Inflammatory macrophage treated with lipopolysaccharide for 1 hour (primary cell): Measurements from ENCODE around the gene TBC1D5.
A peak's percentile ranks its signal among the peaks of the same experiment; 100 is the strongest.

Source experiments
- DNase-seq, 2 donors: peaks; one replicate each; pipeline ENCODE4 v3.0.0-alpha.2; 2020 to 2022

TBC1D5 gene

DNA sequence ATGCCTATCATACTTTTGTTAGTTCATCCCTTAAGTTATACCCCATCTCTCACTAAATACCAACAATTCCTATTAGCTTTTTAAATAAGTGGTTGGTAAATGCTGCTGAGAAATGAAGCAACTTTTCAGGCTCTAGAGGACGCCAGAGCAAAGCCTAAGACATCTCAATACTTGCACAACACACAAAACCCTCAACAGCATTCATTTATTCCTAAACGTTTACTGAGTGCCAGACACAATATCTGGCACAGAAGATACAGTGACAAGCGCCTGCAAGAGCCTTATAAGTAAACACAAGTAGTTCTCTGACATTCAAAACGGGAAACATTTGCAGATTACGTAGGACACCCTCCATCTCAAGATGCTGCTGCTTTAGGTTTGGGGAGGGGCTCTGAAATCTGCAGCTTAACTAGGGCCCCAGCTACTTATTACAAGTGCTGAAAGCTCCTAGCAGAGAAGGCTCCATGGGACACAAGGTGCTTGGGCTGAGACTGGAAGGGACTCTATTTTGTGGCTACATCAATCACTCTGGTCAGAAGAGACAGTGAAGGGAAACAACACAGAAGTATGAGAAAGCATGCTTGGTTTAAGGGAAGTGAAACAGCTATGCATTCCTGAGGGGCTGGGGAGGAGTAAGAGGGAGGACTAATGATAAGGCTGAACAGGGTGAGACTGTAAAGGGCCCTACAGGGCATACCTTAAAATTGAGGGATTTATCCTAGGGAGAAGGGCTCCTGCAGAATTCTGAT lies 546.4 kb downstream of the TBC1D5 start:
- peak in 1 of 2 donors; percentile 22 for DNase-seq

DNA sequence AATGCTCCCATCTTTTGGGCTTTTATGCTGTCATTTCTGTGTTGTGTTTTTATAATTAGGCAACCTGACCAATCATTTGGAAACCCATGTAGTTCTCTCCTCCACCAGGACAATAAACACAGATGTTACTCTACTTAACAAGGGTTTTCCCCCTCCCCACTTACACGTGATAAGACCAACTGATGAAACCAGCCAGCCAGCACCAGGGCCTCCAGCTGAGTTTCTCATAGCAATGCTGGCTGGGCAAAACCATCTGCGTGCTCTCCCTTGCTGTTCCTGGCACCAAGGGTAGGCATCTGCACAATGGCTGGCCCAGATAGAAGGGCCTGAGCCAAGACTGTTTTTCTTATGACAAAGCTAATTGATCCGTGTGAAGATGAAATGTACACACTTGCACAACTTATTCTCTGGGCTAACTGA lies 547.2 kb downstream of the TBC1D5 start:
- DNase-seq = peak; percentile 41 to 52

DNA sequence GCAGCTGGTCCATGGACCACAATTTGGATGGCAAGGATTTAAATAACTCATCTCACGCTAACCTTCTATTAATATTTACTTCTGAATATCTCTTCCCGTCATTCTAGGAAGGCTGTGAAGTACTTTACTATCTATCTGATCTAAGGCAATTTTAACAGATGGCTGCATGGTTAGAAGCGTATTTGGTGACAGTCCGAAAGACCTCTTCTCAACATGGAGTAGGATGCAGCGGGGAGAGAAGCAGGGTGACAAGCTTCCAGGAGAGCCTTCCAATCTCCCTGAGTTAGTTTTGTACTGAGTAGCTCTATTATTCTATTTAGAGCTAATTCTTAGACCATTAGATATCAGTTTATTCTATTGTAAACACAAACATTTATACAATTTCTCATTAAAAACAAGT lies 548.3 kb downstream of the TBC1D5 start:
- no peak for DNase-seq

DNA sequence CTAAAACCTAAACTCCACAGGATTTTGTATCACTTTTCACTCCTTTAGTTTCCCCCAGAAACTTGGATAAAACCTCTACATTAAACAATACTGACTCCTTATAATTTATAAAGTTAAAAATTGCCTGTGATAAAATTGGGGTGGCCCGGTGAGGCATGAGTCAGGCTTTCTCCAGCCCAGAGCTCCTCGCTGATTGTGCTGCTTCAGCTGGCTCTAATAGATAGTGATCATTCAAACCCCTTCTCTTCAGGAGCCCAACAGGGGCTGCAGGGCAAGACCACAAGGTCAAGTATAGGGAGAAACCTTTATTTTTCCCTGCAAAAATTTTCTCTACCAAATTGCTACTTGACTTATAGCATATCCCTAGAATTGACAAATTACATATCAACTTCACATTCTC lies 549.4 kb downstream of the TBC1D5 start:
- no peak for DNase-seq

DNA sequence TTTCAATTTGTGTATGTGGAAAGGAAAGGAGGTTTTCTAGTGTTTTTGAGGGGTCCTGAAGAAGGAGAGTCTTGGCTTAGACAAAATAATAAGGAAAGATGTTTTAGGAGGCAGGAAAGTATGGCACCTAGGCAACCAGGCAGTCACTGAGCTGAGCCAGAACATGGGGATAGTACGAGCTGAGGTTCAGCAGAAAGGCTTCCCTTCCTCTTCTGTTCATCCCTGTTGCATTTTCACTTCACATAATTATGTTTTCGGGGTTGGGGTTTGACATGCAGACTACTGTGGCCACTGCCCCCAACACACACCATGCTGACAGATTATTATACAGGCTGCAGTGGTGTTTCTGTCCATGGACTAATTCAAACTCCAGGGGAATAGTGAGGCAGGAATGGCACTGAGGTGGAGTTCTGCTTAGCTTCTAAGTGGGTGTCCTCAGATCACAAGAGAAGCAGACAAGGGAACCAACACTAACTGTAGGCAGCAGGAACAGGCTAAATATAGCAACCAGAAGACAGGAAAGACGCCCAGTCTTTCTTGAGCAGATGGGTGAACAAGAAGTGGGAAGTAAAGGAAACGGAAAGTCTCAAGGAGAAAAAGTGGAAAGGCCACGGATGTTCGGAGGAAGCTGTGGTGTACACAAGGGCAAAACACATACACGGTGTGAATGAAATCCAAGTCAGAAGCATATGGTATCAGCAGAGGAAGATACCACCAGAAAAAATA lies 551.9 kb downstream of the TBC1D5 start:
- peak; percentile 66 to 87 for DNase-seq

DNA sequence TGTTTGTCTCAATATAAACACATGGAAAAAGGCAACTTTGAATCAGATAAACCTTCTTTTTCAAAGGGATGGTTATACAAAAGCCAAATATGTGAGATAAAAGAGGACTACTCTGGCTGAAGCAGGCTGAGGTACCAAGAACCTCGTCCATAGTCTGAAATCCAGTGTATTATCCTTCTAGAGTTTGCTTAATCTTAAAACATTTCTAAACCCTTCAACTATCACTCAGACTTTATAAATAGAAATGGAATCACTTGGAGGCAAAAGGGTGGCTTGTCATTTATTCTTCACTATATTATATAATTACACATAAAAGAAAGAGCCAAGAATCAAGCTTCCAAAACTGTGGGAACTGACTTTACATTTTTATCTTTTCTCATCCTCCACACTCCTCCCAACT lies 554.1 kb downstream of the TBC1D5 start:
- no peak for DNase-seq

DNA sequence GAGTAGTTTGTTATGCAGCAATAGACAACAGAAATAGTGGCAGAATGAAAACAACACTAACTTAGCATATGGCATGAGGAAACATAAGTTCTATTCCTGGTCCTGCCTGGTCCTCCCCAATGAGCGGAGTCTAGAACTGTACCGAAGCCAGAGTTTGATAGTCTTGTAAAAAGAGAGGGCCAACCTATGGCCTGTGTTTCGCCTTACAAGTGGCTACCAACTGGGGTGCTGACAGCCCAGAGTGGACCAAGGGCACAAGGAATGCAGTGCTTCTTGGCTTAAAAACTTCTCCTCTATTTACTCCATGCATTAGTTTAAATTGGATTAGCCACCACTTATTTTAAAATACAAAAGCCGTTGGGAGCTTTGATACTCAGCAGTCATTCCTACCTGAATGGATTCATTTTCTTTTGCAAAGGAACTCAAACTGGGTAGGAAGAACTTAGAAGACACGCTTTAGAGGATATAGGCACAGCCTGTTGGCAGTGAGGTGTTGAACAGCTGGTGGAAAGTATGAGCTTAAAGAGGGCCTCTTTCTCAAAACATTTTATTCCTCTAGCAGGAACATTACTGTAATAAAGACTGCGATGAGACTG lies 554.7 kb downstream of the TBC1D5 start:
- DNase-seq = no peak

DNA sequence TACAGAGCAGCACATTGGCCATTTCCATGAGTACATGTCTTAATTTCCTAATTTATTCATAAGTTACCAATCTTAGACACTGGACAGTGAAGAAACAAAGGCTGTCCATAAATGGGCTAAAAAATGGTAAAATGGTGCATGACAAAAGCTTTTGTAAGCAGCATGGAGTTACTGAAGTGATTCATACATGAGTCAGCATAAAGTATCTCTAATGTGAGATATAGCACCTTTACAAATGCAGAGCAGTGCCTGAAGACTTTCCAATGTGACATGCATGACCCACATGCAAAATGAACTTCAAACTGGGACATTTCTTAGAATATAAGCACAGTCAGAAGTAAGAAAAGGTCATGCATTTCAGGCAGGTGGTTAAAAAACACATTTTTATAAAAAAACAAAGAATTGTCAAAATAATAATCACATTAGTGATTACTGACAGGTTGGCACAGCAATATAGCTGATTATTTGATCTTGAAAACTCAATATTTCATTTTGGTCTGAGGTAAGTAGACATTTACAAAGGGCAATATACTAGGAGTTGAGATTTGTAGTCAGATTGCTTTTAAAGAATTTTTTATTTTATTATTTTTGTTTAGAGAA lies 558.4 kb downstream of the TBC1D5 start:
- no peak for DNase-seq

DNA sequence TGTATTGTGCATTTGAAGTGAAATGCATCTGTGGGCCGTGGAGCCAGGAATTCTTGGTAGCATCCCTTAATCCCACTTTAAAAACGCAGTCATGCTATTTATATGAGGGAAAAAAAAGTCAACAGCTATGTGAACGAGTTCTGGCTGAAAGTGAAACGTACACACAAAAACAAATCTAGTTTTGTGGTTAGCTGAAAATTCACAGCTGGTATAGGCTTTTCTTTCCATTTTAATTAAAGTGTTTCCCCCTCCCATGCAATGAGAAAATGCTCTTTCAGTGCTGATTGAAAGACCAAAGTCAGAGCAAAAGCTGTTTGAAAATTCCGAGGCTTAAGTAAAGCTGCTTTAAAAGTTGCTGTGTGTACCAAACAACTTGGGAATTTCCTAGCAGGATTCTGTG lies 560.3 kb downstream of the TBC1D5 start:
- DNase-seq = no peak

DNA sequence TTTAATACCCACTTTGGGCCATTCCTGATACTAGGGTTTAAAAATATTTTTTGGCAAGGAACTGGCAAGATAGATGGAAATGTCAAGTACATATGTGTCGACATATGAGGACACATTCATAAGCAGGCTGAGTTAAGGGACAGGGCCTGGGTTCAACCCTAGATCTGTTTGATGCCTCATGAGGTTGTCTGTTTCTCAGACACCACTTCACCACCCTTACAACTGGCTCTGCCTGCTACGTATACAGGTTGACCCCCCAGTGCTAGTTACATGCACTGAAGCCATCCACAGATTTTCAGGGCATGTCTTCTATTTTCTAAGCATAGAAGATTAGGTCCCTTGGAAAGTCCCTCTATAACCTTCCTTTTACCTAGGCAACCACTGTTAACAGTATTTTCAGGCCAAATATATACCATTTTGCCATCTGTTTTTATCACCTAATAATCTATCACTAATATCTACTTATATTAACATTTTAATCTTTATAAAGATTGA lies 561.0 kb downstream of the TBC1D5 start:
- DNase-seq = no peak

DNA sequence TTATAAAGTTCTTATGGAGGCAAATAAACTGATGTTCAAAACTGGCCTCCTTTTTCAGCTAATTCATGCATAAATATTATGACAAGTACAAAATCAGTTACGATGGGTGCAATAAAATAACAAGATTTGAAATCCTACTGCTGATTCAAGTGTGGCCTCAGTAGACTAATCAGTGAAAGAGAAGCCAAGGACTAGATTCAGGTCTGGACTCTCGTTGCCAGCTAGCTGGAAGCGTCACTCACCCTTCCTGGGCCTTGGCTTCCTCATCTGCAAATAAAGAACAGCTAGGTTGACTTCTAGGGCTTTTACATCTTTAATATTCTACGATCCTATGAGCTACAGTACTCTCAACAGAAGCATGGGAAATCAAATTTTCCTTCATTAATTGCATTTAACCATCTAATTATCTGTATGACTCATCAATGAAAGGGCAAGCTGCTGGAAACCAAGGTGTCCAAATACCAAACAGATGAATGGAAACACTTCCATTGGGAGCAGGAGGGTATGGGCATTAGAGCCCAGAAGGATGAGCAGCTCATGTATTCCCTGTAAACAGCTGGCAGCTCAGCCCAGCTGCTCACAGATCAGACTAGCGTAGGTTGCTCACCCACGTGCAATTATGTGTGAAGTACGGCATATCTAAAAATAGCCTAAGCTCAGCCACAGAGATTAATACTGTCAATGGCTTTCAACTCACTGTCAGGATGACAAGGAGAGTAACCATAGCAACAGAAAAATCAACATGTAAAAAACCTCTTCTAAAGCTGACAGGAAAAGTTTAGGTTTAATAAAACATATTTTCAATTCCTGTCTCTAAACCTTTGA lies 562.8 kb downstream of the TBC1D5 start:
- DNase-seq = no peak

DNA sequence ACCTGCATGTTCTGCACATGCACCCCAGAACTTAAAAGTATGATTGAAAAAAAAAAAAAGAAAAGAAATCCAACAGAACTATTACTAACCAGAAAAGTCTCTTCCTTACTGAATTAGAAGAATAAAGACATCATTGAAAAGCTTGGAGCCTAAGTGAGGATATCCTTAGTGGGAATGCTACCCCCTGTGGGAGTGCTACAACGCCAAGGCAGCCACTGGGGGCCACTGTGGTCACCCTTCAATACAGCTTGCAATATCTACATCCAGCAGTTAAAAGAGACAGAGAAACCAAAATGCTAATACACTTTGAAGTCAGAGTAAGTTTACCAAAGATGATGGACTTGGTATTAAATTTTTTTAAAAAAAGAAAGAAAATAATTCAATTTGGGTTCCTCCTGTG lies 565.7 kb downstream of the TBC1D5 start:
- no peak for DNase-seq

DNA sequence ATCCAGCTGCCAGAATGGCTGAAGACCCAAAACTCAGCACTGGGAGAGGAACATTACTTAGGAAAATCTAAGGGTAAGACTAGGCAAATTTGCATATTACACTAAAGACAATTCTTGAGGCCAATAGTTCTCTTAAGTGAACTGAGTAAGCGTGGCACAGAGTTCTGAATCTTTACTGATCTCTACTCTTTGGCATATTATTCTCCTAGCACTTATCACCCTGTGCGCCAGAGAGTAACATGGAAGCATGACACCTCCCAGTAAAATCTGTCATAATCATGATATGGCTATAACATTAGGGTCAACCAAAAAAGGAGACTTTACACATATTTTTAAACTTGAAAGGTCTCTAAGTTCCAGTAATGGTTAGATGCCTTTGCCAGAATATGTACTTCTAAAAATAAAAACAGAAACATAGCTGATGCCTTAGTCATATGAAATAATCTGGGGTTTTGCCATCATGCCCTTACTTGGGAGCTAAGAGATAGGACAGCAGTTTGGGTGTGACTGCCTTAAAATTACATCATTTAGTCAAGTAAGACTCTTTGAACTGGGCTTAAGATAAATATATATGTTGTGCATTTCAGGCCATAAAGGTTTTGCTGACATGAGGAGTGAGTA lies 567.1 kb downstream of the TBC1D5 start:
- DNase-seq = no peak

DNA sequence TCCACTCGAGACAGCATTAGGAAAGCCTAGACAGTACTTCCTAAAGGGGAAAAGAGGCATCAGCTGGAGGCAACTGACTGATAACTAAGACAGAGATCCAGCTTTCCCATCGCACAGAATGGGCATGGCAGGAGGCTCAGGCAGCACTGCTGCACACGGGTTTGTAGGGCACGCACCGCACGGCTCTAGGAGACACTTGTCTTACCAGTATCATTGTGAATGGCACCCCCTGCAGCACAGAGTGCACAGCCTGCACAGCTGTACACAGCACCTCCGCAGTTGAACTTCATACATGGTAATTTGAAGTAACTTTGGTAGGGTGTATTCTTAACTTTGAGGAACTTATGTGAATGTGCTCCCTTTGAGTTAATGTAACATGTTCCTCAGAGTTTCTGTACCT lies 576.1 kb downstream of the TBC1D5 start:
- DNase-seq = no peak

DNA sequence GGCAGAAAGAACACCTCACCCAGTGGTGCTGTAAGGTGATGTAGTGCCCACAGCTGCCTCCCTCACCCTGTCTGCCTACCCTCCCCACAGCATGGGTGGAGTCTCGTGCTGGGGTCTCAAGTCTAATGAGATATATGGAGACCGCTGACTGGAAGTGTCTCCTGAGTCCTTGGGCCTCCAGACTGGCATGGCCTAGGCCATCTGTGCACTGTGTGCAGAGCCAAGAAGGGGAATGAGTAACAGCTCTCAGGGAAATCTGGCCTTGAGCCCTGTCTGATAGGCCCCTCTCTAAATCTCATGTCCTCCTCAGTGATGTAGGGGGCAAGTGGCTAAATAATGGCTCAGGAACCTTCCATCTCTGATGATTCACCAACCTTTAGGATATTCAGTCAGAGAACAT lies 580.3 kb downstream of the TBC1D5 start:
- no peak for DNase-seq

DNA sequence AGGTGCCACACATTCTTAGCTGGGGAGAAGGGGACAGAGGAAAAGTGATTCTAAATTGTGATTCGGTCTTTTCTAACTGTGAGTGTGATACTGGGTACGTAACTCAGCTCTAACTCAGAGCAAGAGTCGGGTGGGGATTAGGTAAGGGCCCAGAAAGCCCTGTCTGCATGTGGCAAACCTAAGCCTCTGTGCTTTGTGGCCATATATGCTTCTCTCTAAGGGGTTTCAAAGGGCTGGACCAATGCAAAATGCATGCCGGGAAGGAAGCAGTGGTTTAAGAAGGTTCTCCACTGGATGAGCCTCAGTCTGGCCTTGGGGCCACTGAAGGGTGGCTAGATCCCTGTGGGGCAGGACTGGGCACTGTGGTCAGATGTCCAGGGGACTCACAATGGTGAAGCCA lies 581.8 kb downstream of the TBC1D5 start:
- DNase-seq = no peak

DNA sequence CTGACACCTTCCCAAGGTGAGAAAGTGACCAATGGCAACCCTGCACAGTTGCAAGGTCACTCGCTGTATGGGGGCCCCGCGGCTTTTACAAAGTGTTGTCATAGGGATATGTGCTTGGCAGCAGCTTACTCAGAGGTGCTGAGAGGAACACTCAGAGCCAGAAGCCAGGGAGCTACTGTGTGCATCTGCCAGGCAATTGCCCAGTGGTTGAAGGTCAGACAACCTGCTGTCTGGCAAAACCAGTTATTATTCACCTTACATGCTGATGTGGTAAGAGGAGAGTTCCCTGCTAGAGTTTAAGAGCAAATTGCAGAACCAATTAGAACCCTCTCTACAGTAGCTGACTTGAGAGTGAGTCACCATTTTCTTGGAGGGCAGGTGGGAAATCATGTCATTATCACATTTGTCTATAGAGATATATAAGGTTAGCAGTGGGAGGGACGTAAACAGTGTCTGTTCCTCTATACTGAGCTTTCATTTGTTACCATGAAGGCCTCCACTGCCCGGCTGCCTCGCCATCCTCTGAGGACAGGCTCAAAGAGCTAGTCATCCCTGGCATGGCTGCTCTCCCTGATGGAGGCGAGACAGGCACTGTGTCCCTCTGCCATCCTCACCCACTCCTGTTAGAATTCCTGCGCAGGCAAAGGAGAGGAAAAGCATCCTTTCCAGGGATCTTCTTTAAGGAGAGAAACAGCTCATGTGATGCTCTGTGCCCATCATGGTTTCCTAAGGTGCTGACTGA lies 583.3 kb downstream of the TBC1D5 start:
- no peak for DNase-seq

DNA sequence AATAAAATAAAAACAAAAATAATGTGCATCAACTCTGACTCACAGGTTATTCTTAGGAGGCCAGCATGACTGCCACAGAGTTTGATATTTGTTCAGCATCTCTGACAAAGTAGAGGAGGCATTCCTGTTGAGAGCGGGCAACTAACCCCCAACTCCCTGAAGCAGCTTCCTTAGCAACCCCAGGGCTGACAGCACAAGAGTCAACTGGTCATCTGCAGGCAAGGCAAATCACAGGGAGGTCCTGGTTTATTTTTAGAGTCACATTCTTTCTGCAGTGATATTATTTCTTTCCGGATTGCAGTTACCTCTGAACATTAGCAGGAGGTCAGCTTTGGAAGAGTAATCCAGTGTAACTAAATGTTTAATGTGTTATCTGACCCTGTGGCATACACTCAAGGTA lies 584.7 kb downstream of the TBC1D5 start:
- no peak for DNase-seq

DNA sequence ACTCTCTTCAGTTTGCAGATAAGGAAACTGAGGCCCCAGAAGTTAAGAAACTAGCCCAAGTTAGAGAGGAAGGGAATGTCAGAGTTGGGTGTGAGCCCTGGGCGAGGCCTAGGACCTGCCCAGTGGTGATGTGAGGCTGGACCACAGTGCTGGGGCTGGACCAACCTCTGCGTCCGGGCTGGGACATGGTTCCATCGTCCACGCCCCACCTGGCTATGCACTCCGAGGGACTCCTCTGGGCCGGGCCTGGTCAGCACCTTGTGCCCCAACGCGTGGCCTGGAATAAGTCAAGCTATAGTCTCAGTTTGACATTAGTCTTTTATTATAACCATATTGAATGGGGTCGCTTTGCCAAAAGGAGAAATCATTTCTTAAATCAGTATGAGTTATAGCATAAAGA lies 585.6 kb downstream of the TBC1D5 start:
- no peak for DNase-seq

DNA sequence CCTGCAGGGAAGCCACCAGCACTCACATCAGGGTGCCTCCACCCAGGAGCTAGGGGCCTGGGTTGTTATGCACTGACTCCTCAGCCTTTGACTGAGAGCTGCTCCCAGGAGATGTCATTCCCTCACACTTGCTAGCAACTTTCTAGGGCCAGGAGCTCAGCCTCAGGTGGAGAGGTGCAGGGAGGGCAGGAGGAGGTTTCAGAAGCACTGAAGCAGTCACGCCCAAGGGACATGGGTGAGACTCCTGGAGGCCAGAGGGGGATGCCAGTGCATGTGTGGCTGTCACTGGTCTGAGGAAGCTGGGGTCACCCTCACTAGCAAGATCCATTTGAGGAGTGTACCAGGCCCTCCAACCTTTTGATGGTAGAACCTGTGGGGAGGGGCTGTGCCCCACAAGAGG lies 586.5 kb downstream of the TBC1D5 start:
- no peak for DNase-seq

DNA sequence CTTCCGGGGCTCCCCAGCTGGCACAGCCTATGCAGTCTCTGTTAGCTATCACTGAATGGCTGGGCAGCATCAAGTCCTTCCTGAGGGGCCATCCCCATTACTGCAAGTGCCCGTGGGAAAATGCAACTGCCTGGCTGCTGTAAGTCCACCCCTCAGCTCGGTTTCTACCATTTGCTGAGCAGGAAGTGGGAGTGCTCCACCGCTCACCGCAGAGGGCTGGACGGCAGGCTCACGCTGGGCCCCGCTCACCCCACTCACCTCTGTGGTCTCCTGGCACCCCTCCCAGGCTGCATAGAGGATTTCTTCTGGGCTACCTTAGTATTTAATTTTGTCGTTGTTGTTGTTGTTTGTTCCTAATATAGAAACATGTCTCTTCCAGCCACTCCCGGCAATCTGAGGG lies 587.5 kb downstream of the TBC1D5 start:
- DNase-seq = no peak

DNA sequence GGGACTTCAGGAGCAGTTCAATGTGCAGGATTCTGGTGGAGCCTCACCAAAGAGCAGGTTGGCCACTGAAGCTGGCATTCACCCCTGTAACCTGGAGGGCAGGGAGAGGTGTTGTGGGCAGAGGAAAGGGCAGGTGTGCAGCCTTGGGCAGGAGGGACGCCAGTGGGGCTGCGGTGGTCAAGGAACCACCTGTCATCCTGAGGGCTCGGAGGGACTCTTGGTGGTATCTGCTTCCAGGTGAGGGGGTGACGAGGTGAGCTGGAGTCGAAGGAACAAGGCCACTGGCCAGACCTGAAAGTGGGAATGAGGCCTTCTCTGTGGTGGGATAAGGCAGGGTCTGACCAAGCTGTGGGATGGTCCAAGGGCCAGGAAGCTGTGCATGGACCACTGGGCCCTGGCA lies 588.2 kb downstream of the TBC1D5 start:
- no peak for DNase-seq
